ENCODE results near the gene ABHD16A.
"Not testable (repeated sequence)": the region's sequence is repeated elsewhere in the genome, so short reads cannot be mapped to it uniquely, and the experiment has no call there.

ABHD16A gene

GRCh38 chr6:31713991-31714684 lies 11.0 kb upstream of the ABHD16A start:
- no peak for DNase-seq

- no peak for DNase-seq
Observed at GRCh38 chr6:31713465-31713864, 10.3 kb upstream of the ABHD16A start.

GRCh38 chr6:31712296-31712695 lies 9.2 kb upstream of the ABHD16A start:
- no peak for DNase-seq

- no peak for DNase-seq
Observed at GRCh38 chr6:31711233-31711632, 8.1 kb upstream of the ABHD16A start.

- no peak for DNase-seq
Observed at GRCh38 chr6:31710523-31711219, 7.5 kb upstream of the ABHD16A start.

- DNase-seq = not testable (repeated sequence)
Observed at GRCh38 chr6:31709157-31709556, 6.0 kb upstream of the ABHD16A start.

GRCh38 chr6:31708224-31708623 lies 5.1 kb upstream of the ABHD16A start:
- no peak for DNase-seq

GRCh38 chr6:31707701-31708100 lies 4.6 kb upstream of the ABHD16A start:
- no peak for DNase-seq

GRCh38 chr6:31706599-31706998 lies 3.5 kb upstream of the ABHD16A start, which contains the start of gene LY6G6F:
Gene LY6G6F, plus strand, starts transcription at chr6:31706866. Its CDS starts 41 bp downstream, at chr6:31706907.
- no peak for DNase-seq

- no peak for DNase-seq
Observed at GRCh38 chr6:31705931-31706330, 2.8 kb upstream of the ABHD16A start.

- DNase-seq = no peak
Observed at GRCh38 chr6:31702405-31702818, 712 bp downstream of the ABHD16A start.

- DNase-seq = no peak
Observed at GRCh38 chr6:31701666-31702404, 1.3 kb downstream of the ABHD16A start.

GRCh38 chr6:31700740-31701401 lies 2.3 kb downstream of the ABHD16A start:
- no peak for DNase-seq

GRCh38 chr6:31697555-31697954 lies 5.6 kb downstream of the ABHD16A start:
- no peak for DNase-seq

GRCh38 chr6:31693535-31693934 lies 9.6 kb downstream of the ABHD16A start:
- no peak for DNase-seq

GRCh38 chr6:31692886-31693285 lies 10.2 kb downstream of the ABHD16A start:
- no peak for DNase-seq

- DNase-seq = no peak
Observed at GRCh38 chr6:31692353-31692752, 10.8 kb downstream of the ABHD16A start.

- no peak for DNase-seq
Observed at GRCh38 chr6:31691564-31692108, 11.5 kb downstream of the ABHD16A start.

- no peak for DNase-seq
Observed at GRCh38 chr6:31691078-31691463, 12.1 kb downstream of the ABHD16A start.

- no peak for DNase-seq
Observed at GRCh38 chr6:31690231-31691077, 12.7 kb downstream of the ABHD16A start.

- DNase-seq = no peak
Observed at GRCh38 chr6:31689249-31690110, 13.6 kb downstream of the ABHD16A start.
